Brain microvascular endothelial cell (primary cell): ENCODE measurements around the gene PSMF1.

Source experiments
- DNase-seq: peaks from one replicate; pipeline ENCODE4 v3.0.0-alpha.2; 2020
- H3K27ac ChIP-seq: fragments of 250-450 bp; sonication (Bioruptor Pico); 2 replicates; pipeline ENCODE4 v1.5.1; 2020; ENCODE audit warnings: mild to moderate bottlenecking, moderate library complexity
- H3K27me3 ChIP-seq: fragments of 250-450 bp; sonication (Bioruptor Pico); replicated peaks from 2 replicates; pipeline ENCODE4 v1.5.1; 2020; ENCODE audit warnings: mild to moderate bottlenecking
- H3K36me3 ChIP-seq: fragments of 250-450 bp; sonication (Bioruptor Pico); replicated peaks from 2 replicates; pipeline ENCODE4 v1.5.1; 2020; ENCODE audit warnings: mild to moderate bottlenecking
- H3K4me3 ChIP-seq: 2 replicates; pipeline ENCODE4 v1.5.1; 2011; ENCODE audit warnings: low read depth, mild to moderate bottlenecking, control low read depth, low read length, moderate library complexity
- in situ Hi-C: cut with HindIII; loops from 2 replicates; pipeline ENCODE4 v1.10.0; 2017; ENCODE audit warnings: low sequenced_read_pairs, low pct_ligation_motif_present
- TF ChIP-seq, protein P1 (sequence below): IDR thresholded peaks from 2 replicates; pipeline ENCODE4 v1.5.1; 2011; ENCODE audit warnings: low read depth, mild to moderate bottlenecking, moderate library complexity, low read length, control low read depth, inconsistent platforms; ENCODE audit errors: missing control alignments

Gene PSMF1

GRCh38 chr20:1204576-1204975 lies 86.2 kb downstream of the PSMF1 start:
- Histone ChIP-seq H3K27ac (no peak overlapping the region), H3K4me3 (no peak overlapping the region), H3K36me3 (no peaks in the 10 kb centered on the region), H3K27me3 (peaks cover 16% of the 10 kb centered on the region)
- no peak for DNase-seq
- in situ Hi-C loops: no loop called here
- TF ChIP-seq, protein P1, sequence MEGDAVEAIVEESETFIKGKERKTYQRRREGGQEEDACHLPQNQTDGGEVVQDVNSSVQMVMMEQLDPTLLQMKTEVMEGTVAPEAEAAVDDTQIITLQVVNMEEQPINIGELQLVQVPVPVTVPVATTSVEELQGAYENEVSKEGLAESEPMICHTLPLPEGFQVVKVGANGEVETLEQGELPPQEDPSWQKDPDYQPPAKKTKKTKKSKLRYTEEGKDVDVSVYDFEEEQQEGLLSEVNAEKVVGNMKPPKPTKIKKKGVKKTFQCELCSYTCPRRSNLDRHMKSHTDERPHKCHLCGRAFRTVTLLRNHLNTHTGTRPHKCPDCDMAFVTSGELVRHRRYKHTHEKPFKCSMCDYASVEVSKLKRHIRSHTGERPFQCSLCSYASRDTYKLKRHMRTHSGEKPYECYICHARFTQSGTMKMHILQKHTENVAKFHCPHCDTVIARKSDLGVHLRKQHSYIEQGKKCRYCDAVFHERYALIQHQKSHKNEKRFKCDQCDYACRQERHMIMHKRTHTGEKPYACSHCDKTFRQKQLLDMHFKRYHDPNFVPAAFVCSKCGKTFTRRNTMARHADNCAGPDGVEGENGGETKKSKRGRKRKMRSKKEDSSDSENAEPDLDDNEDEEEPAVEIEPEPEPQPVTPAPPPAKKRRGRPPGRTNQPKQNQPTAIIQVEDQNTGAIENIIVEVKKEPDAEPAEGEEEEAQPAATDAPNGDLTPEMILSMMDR: no peak

GRCh38 chr20:1205802-1206201 lies 87.4 kb downstream of the PSMF1 start:
- H3K36me3 ChIP-seq: no peaks in the 10 kb centered on the region
- H3K27me3 ChIP-seq: peaks cover 18% of the 10 kb centered on the region
- TF ChIP-seq, protein P1: no peak
- no peak overlapping the region for H3K27ac ChIP-seq
- no peak for DNase-seq
- H3K4me3 ChIP-seq: no peak overlapping the region
- in situ Hi-C loops: no loop called here

GRCh38 chr20:1206366-1207148 lies 88.2 kb downstream of the PSMF1 start:
- Histone ChIP-seq H3K27ac (no peak overlapping the region), H3K27me3 (peaks cover 18% of the 10 kb centered on the region), H3K4me3 (no peak overlapping the region), H3K36me3 (no peaks in the 10 kb centered on the region)
- TF ChIP-seq, protein P1: no peak
- DNase-seq: no peak
- in situ Hi-C loops: no loop called here

DNA sequence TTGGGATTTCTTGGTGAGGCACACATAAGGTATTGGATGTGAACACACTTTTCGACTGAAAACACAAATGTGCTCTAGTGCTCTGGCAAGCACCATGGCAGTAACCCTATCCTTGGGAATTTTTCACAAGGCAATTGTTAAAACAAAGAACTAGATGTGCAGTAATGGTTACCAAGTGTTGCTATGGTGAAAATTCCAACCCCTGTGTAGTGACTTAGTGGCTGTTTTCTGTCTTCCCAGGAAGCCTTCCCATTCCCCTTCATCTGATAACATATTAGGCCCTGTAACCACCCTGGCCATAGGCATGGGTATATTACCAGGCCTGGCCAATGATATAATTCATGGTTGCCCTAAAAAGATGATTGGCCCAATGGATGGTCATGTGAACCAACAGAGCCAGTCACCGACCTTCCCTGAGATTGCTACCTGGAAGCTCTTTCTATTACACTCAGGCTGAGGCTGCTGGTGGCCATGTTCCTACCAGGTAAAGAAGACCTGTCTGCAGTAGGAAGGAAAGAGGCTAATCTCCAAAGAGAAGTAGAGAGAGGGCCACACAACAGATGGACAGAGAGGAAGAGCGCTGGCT lies 89.0 kb downstream of the PSMF1 start:
- no peak overlapping the region for H3K4me3 ChIP-seq
- in situ Hi-C loops: no loop called here
- no peak overlapping the region for H3K27ac ChIP-seq
- TF ChIP-seq, protein P1: no peak
- peaks cover 18% of the 10 kb centered on the region for H3K27me3 ChIP-seq
- H3K36me3 ChIP-seq: no peaks in the 10 kb centered on the region
- DNase-seq: no peak

- TF ChIP-seq, protein P1: peak; percentile 65
- Histone ChIP-seq H3K27ac (no peak overlapping the region), H3K27me3 (peaks cover 15% of the 10 kb centered on the region), H3K4me3 (no peak overlapping the region), H3K36me3 (no peaks in the 10 kb centered on the region)
- DNase-seq: no peak
- in situ Hi-C loops: no loop called here
Observed at GRCh38 chr20:1209447-1210387, 91.3 kb downstream of the PSMF1 start.
